GM12878 (cell line): ENCODE data around the gene IER5L. TPM values are rescaled to one million over a fixed set of nuclear protein-coding genes. Genes with fewer than 3 reads are reported as not detected.

ENCODE experiments used
- BCLAF1 ChIP-seq: fragments of 450-650 bp; IDR thresholded peaks from 2 replicates; pipeline ENCODE4 v1.6.1; 2017; ENCODE audit warnings: antibody characterized with exemption, mild to moderate bottlenecking, moderate library complexity
- CBX3 ChIP-seq: fragments of 200-600 bp; sonication (generic); IDR thresholded peaks from 2 replicates; pipeline ENCODE4 v1.6.1; 2016; ENCODE audit warnings: low read depth, borderline replicate concordance
- CUX1 ChIP-seq: IDR thresholded peaks from 2 replicates; pipeline ENCODE4 v1.6.1; 2012; ENCODE audit warnings: improper control_type of control experiment, low read depth, low read length; ENCODE audit not compliant: insufficient replicate concordance
- EGR1 ChIP-seq, 2 experiments: IDR thresholded peaks; 1 replicate in 1 of 2; 2 replicates in 1 of 2; pipeline ENCODE4 v1.6.1; 2011 to 2012; ENCODE audit warnings: low read depth in 2 of 2, low read length in 2 of 2, borderline replicate concordance in 1 of 2, mild to moderate bottlenecking in 1 of 2, moderate library complexity in 1 of 2
- IKZF1 ChIP-seq: fragments of 450-650 bp; conservative IDR thresholded peaks from 2 replicates; pipeline ENCODE4 v1.6.1; 2017; ENCODE audit warnings: antibody characterized with exemption, mild to moderate bottlenecking
- IKZF2 ChIP-seq, 2 experiments: fragments of 450-650 bp; IDR thresholded peaks; 2 replicates each; pipeline ENCODE4 v1.6.1; 2017; ENCODE audit warnings: mild to moderate bottlenecking in 2 of 2, moderate library complexity in 2 of 2
- NR2C2 ChIP-seq: IDR thresholded peaks from 2 replicates; pipeline ENCODE4 v1.6.1; 2011; ENCODE audit warnings: borderline replicate concordance, low read depth; ENCODE audit not compliant: control insufficient read depth, insufficient read length
- PBX3 ChIP-seq: IDR thresholded peaks from 2 replicates; pipeline ENCODE4 v1.6.1; 2011; ENCODE audit warnings: mild to moderate bottlenecking, low read depth, low read length, moderate library complexity; ENCODE audit not compliant: insufficient replicate concordance
- RAD21 ChIP-seq: IDR thresholded peaks from 2 replicates; pipeline ENCODE4 v1.6.1; 2011; ENCODE audit warnings: mild to moderate bottlenecking, low read depth, low read length, moderate library complexity; ENCODE audit not compliant: insufficient read depth
- RAD51 ChIP-seq: fragments of 450-650 bp; IDR thresholded peaks from 2 replicates; pipeline ENCODE4 v1.6.1; 2016; ENCODE audit warnings: moderate library complexity, mild to moderate bottlenecking, inconsistent platforms
- RELB ChIP-seq: fragments of 450-650 bp; IDR thresholded peaks from 2 replicates; pipeline ENCODE4 v1.6.1; 2017; ENCODE audit warnings: low read depth, mild to moderate bottlenecking, moderate library complexity
- SKIL ChIP-seq: fragments of 450-650 bp; IDR thresholded peaks from 2 replicates; pipeline ENCODE4 v1.6.1; 2017; ENCODE audit warnings: mild to moderate bottlenecking, low read depth, inconsistent platforms; ENCODE audit not compliant: poor library complexity, severe bottlenecking
- SRF ChIP-seq, 2 experiments: IDR thresholded peaks; 2 replicates each; pipeline ENCODE4 v1.6.1; 2011; ENCODE audit warnings: low read depth in 2 of 2, low read length in 2 of 2, mild to moderate bottlenecking in 1 of 2, moderate library complexity in 1 of 2
- SUPT20H ChIP-seq: IDR thresholded peaks from 2 replicates; pipeline ENCODE4 v1.6.1; 2011; ENCODE audit warnings: low read depth, mild to moderate bottlenecking, low read length, moderate library complexity, borderline replicate concordance; ENCODE audit not compliant: control insufficient read depth
- polyA plus RNA-seq, 11 experiments: library from polyadenylated mRNA; depleted of rRNA in 4 of 11; unstranded in 6 of 11; stranded (reverse) in 5 of 11; fragments of >200 nt; fragmentation: Nextera tagmentation in 4 of 11; fragmentation: Illumina TruSeq in 1 of 11; extraction: Ambion mirVana in 4 of 11; extraction: Trizol in 1 of 11; gene quantifications; 1 replicate in 1 of 11; 2 replicates in 10 of 11; pipeline versions ENCODE4 v1.2.1 to v1.2.3, GENCODE V29; 2011 to 2016; ENCODE audit warnings: inconsistent platforms in 2 of 11, missing spikeins in 2 of 11, low read depth in 1 of 11
- total RNA-seq, 4 experiments: library from RNA; depleted of rRNA in 3 of 4; stranded (reverse); fragments of >200 nt in 3 of 4; fragmentation: Illumina TruSeq in 1 of 4; extraction: Trizol in 1 of 4; gene quantifications; 2 replicates each; pipeline versions ENCODE4 v1.2.1 to v1.2.3, GENCODE V29; 2013 to 2021

Gene IER5L
- total and polyA plus RNA-seq, 10 of the 15 experiments (the other 5 are each of a cell fraction or from before 2014, with no cell fraction given), result 0.04 to 1.4 (median 0.17) TPM

GRCh38 chr9:129140397-129141065 is 37.5 kb downstream of the IER5L start (continued):
- no peak for TF ChIP-seq BCLAF1
- no peak for TF ChIP-seq RAD51
- peak; percentile 65; the same call in 1 of the 2 replicates for TF ChIP-seq RELB
- TF ChIP-seq SKIL, result peak; percentile 10
- no peak for TF ChIP-seq PBX3
- TF ChIP-seq SRF (IDR thresholded peaks at IDR 0.05; ENCODE audit: low read depth in 2 of 2, low read length in 2 of 2), result no peak
- TF ChIP-seq NR2C2, result no peak
- TF ChIP-seq RAD21, result no peak
- peak; percentile 57 to 60; a peak in 2 of 4 replicates for TF ChIP-seq IKZF2 (IDR thresholded peaks at IDR 0.05)
- TF ChIP-seq CUX1, result peak; percentile 2
- TF ChIP-seq SUPT20H, result no peak
- TF ChIP-seq EGR1 (IDR thresholded peaks at IDR 0.05; ENCODE audit: borderline replicate concordance in 1 of 2, low read depth in 2 of 2, low read length in 2 of 2), result no peak
- no peak for TF ChIP-seq CBX3
- TF ChIP-seq IKZF1, result peak; percentile 85
